Progenitor cell of endocrine pancreas (in vitro differentiated cells): ENCODE data around the gene TM7SF3. TPM values are rescaled to one million over a fixed set of nuclear protein-coding genes. Genes with fewer than 3 reads are reported as not detected.
"Not testable (repeated sequence)": the region's sequence is repeated elsewhere in the genome, so short reads cannot be mapped to it uniquely, and the experiment has no call there.

Source experiments
- DNase-seq: peaks from one replicate; pipeline ENCODE4 v3.0.0; 2021; ENCODE audit warnings: low spot score; ENCODE audit not compliant: unreplicated experiment
- H3K27ac Mint-ChIP-seq: 2 replicates; pipeline ENCODE4 v1.8.0; 2021; ENCODE audit warnings: mild to moderate bottlenecking, moderate library complexity, mixed read lengths
- H3K27me3 Mint-ChIP-seq: 2 replicates; pipeline ENCODE4 v1.8.0; 2021; ENCODE audit warnings: mixed read lengths
- H3K36me3 Mint-ChIP-seq: 2 replicates; pipeline ENCODE4 v1.8.0; 2022; ENCODE audit warnings: mixed read lengths; ENCODE audit not compliant: insufficient read depth
- H3K4me1 Mint-ChIP-seq: 2 replicates; pipeline ENCODE4 v1.8.0; 2021; ENCODE audit warnings: low read depth, mixed read lengths
- H3K4me3 Mint-ChIP-seq: 2 replicates; pipeline ENCODE4 v1.8.0; 2021; ENCODE audit warnings: low read depth, mild to moderate bottlenecking, moderate library complexity, mixed read lengths
- H3K9me3 Mint-ChIP-seq: 2 replicates; pipeline ENCODE4 v1.8.0; 2021; ENCODE audit warnings: low read depth, mixed read lengths
- total RNA-seq: library from RNA; stranded (reverse); gene quantifications from 2 replicates; pipeline ENCODE4 v1.2.1, GENCODE V29; 2021
- TF ChIP-seq, protein P1 (sequence below): fragments of 200-600 bp; sonication (generic); IDR thresholded peaks from one replicate; pipeline ENCODE4 v1.5.0; 2021; ENCODE audit warnings: antibody characterized with exemption, mild to moderate bottlenecking; ENCODE audit not compliant: unreplicated experiment

The TM7SF3 gene
- total RNA-seq, 1 donor from 2014 or later = 81.0 TPM

DNA sequence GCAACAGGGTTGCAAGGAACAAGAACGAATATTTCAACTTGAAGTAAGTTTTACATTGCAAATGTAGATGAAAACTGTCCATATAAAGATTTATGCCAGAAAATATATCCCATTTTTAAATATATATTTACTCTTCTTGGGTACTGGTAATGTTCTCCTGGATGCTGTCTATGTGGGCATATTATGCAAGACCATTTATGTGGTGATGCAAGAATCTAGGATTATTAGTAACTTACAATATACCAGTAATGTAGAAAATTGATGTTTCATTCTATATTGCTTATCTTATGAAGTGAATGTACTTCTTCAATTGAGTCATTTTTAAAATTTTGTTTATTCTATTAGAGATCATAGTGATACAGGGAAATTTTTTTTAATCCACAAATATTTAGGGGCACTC lies 50.8 kb downstream of the TM7SF3 start:
- TF ChIP-seq, protein P1, sequence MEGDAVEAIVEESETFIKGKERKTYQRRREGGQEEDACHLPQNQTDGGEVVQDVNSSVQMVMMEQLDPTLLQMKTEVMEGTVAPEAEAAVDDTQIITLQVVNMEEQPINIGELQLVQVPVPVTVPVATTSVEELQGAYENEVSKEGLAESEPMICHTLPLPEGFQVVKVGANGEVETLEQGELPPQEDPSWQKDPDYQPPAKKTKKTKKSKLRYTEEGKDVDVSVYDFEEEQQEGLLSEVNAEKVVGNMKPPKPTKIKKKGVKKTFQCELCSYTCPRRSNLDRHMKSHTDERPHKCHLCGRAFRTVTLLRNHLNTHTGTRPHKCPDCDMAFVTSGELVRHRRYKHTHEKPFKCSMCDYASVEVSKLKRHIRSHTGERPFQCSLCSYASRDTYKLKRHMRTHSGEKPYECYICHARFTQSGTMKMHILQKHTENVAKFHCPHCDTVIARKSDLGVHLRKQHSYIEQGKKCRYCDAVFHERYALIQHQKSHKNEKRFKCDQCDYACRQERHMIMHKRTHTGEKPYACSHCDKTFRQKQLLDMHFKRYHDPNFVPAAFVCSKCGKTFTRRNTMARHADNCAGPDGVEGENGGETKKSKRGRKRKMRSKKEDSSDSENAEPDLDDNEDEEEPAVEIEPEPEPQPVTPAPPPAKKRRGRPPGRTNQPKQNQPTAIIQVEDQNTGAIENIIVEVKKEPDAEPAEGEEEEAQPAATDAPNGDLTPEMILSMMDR = no peak
- no peaks in the 10 kb centered on the region for H3K9me3 Mint-ChIP-seq
- no peaks in the 10 kb centered on the region for H3K27me3 Mint-ChIP-seq
- no peaks in the 10 kb centered on the region for H3K4me1 Mint-ChIP-seq
- DNase-seq = no peak
- no peak overlapping the region for H3K4me3 Mint-ChIP-seq
- no peak overlapping the region for H3K27ac Mint-ChIP-seq
- H3K36me3 Mint-ChIP-seq = peaks cover 20% of the 10 kb centered on the region

DNA sequence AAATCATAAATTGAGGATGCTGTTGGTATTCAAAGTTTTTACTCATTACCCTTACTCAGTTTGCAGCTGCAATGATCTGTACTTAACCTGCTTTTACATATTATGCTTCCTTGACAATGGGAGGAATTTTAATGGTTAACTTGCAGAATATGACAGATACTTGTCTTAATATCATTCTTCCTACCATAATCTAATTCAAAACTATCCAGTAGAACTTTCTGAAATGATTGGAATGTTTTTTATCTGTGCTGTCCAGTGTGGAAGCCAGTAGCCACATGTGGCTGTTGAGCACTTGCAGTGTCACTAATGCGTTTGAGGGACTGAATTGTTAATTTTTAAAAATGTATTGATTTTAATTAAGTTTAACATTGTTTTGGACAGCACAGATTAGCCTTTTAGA lies 52.4 kb downstream of the TM7SF3 start:
- no peak for DNase-seq
- Mint-ChIP-seq H3K27me3 (no peaks in the 10 kb centered on the region), H3K4me3 (no peak overlapping the region), H3K4me1 (no peaks in the 10 kb centered on the region), H3K36me3 (peaks cover 25% of the 10 kb centered on the region), H3K27ac (no peak overlapping the region), H3K9me3 (no peaks in the 10 kb centered on the region)
- TF ChIP-seq, protein P1 = no peak

DNA sequence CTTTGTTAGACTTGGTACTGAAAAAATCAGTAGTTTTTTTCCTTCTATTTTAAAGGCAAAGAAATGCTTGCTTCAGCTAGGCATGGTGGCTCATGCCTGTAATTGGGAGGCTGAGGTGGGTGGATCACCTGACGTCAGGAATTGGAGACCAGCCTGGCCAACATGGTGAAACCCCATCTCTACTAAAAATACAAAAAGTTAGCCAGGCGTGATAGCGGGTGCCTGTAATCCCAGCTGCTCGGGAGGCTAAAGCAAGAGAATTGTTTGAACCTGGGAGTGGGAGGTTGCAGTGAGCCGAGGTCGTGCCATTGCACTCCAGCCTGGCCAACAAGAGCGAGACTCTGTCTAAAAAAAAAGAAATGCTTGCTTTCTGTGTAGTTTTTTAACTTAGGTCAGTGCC lies 52.8 kb downstream of the TM7SF3 start:
- not testable (repeated sequence) for H3K27ac Mint-ChIP-seq, DNase-seq, H3K4me3 Mint-ChIP-seq, H3K27me3 Mint-ChIP-seq, H3K9me3 Mint-ChIP-seq, H3K4me1 Mint-ChIP-seq
- peaks cover 25% of the 10 kb centered on the region for H3K36me3 Mint-ChIP-seq

DNA sequence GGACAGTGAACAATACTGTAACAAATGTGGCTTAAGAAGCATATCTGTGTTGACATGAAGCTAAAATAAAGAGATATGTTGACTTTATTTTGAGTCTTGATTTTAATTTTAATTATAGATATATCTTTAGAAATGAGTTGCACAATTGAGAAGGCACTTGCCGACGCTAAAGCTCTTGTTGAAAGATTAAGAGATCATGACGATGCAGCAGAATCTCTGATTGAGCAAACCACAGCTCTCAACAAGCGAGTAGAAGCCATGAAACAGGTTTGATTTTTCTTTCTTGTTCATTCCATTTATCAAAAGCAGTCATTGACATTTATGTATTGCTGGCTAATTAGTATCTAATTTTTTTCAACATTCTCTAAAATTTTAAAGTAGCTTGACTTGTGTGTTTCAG lies 60.2 kb downstream of the TM7SF3 start:
- TF ChIP-seq, protein P1 = no peak
- no peak overlapping the region for H3K4me3 Mint-ChIP-seq

DNA sequence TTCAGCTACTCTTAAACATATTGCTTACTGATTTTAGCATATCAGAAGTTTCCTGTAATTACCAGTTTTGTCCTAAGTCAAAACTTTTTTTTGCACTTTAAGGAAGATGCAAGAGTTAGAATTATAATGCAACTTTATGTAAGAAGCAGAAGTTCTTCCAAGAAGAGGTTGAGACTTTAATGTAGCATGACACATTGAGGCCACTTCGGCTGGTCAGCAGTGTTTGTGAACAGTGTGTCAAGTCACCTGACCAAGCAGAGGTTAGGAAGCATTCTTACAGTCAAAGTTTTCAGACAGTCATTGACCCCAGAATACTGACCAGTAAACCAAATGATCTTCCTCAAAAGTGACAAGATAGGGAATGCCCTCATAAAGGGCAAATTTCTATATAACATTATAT lies 60.7 kb downstream of the TM7SF3 start:
- TF ChIP-seq, protein P1 = no peak
- Mint-ChIP-seq H3K36me3 (peaks cover 30% of the 10 kb centered on the region), H3K4me3 (no peak overlapping the region), H3K27me3 (no peaks in the 10 kb centered on the region), H3K4me1 (peaks cover 2% of the 10 kb centered on the region), H3K27ac (no peak overlapping the region), H3K9me3 (peaks cover 2% of the 10 kb centered on the region)
- DNase-seq = no peak

More for the DNA sequence above, 60.2 kb downstream of the TM7SF3 start:
- Mint-ChIP-seq H3K27me3 (no peaks in the 10 kb centered on the region), H3K36me3 (peaks cover 28% of the 10 kb centered on the region), H3K4me1 (peaks cover 2% of the 10 kb centered on the region), H3K9me3 (no peaks in the 10 kb centered on the region), H3K27ac (no peak overlapping the region)
- DNase-seq = no peak

DNA sequence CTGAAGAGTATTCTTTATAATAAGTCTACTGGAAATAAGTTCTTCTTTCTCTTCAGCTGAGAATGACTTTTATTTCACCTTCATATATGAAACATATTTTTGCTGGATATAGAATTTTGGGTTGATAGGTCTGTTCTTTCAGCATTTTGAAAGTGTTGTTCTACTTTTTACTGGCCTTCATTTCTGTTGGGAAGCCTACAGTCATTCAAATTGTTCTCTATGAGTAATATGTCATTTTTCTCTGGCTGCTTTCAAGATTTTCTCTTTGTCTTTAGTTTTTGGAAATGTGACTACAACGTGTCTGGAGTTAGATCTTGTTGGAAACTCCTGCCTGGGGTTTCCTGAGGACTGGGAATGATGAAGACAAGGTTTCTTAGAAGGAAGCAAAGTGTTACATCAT lies 65.9 kb downstream of the TM7SF3 start:
- Mint-ChIP-seq H3K27ac (no peak overlapping the region), H3K4me1 (peaks cover 2% of the 10 kb centered on the region), H3K36me3 (peaks cover 43% of the 10 kb centered on the region), H3K4me3 (no peak overlapping the region), H3K9me3 (peaks cover 33% of the 10 kb centered on the region), H3K27me3 (no peaks in the 10 kb centered on the region)
- no peak for DNase-seq
- TF ChIP-seq, protein P1 = no peak
